GM12878 (cell line): ENCODE results near the gene ASAH2.

Experiments
- RFX5 ChIP-seq: IDR thresholded peaks from 2 replicates; pipeline ENCODE4 v1.6.1; 2011; ENCODE audit warnings: low read depth, low read length, improper control_type of control experiment
- SMC3 ChIP-seq: IDR thresholded peaks from 2 replicates; pipeline ENCODE4 v1.6.1; 2011; ENCODE audit warnings: low read length, improper control_type of control experiment, borderline replicate concordance

- TF ChIP-seq SMC3 (no peak), RFX5 (no peak)
Observed at GRCh38 chr10:50271564-50272250, 20.4 kb upstream of the ASAH2 start.
